ENCODE measurements around the gene MCF2L2.

DNA sequence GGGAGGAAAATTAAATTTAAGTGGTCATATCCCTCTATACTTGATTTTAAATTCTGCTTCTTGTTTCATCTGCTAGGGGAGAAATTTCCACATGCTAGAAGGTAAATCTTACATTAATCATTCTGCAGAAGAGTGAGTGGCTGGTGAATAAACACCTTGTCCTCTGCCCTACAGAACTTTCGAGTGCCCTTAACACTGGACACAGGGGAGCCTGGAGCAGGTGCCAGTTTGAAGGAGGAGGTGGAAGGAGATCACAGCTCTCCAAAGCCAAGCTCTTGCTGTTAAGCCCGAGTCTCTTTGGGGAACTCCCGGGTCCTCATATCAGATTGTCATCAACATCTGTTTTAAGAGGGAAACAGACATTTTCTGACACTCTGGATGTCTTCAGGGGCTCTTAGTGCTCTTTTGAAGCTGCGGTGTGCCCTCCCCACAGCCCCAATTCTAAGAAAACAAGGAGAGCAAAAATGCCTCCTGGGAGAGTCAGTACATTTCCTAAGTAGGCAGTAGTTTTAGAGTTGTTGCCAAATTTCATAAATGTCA, 297.2 kb downstream of the MCF2L2 start:
- TF ChIP-seq, protein P1, sequence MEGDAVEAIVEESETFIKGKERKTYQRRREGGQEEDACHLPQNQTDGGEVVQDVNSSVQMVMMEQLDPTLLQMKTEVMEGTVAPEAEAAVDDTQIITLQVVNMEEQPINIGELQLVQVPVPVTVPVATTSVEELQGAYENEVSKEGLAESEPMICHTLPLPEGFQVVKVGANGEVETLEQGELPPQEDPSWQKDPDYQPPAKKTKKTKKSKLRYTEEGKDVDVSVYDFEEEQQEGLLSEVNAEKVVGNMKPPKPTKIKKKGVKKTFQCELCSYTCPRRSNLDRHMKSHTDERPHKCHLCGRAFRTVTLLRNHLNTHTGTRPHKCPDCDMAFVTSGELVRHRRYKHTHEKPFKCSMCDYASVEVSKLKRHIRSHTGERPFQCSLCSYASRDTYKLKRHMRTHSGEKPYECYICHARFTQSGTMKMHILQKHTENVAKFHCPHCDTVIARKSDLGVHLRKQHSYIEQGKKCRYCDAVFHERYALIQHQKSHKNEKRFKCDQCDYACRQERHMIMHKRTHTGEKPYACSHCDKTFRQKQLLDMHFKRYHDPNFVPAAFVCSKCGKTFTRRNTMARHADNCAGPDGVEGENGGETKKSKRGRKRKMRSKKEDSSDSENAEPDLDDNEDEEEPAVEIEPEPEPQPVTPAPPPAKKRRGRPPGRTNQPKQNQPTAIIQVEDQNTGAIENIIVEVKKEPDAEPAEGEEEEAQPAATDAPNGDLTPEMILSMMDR (conservative IDR thresholded peaks at IDR 0.05), result no peak
- TF ChIP-seq EZH2 (IDR thresholded peaks at IDR 0.05; ENCODE audit: low read depth), result no peak
